ENCODE data around the gene TTC4.

- TF ChIP-seq CTCF (conservative IDR thresholded peaks at IDR 0.05; ENCODE audit: low read length) (no peak), EZH2phosphoT487 (IDR thresholded peaks at IDR 0.05; ENCODE audit: borderline replicate concordance, low read depth, low read length) (no peak)
Measured at GRCh38 chr1:54679706-54680105, 36.0 kb upstream of the TTC4 start.

Data from OCI-LY7 (cell line).